HK-2 (cell line): ENCODE data around the gene RC3H1.
"Not testable (repeated sequence)": the region's sequence is repeated elsewhere in the genome, so short reads cannot be mapped to it uniquely, and the experiment has no call there.

Experiments
- DNase-seq: peaks from one replicate; pipeline ENCODE4 v3.0.0-alpha.2; 2018; ENCODE audit not compliant: unreplicated experiment

The RC3H1 gene

GRCh38 chr1:174022080-174022975 is at the start of gene RC3H1:
Gene RC3H1, minus strand, starts transcription at chr1:174022357. Its CDS starts 29,372 bp downstream, at chr1:173992985.
- peak; percentile 96 for DNase-seq

- DNase-seq = no peak
Observed at GRCh38 chr1:174070614-174071013, 48.5 kb upstream of the RC3H1 start.

DNA sequence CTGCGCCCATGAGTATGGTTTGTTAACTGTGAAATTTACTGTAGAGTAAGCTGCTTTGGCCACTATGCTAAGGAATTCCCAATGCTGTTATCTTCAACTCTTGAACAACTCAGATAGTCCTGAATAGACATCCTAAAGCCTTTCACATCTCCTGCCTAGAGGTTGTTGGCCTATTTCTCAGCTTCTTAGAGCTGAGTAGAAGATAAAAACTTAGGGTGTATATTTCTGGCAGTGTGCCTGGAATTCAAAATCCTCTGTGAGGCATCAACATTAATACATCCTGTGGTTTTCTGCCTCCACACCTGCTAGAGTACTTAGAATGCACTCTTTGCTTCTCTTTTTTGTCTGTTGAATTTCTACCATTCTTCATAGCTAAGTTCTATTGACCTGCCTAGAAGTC is 45.8 kb upstream of the RC3H1 start:
- no peak for DNase-seq

DNA sequence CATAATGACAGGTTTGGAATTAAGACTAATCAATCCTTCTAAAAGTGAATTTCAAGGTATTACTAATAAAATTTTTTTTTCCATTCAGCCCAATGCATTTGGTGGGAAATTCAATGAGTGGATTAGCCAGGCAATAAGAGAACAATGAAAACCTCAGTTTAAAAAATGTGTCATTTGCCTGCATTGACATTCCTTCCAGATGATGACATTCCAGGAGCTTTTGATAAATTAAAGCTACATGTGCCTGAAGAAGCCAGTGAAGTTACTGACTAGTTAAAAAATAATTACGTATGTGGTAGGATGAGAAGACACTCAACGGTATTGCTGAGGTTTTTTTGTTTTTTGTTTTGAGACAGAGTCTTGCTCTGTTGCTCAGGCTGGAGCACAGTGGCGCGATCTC is 37.9 kb upstream of the RC3H1 start:
- DNase-seq = peak; percentile 5

DNA sequence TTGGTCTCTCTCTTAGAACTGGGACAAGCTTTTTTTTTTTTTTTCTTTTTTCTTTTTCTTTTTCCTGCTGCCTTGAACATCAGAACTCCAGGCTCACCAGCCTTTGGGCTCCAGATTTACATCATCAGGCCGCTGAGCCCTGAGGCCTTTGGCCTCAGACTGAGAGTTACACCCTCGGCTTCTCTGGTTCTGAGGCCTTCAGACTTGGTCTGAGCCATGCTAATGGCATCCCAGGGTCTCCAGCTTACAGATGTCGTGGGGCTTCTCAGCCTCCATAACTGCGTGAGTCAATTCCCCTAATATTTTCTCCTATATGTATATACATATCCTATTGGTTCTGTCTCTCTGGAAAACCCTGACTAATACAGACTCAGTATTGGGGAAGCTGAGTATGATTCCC is 36.5 kb upstream of the RC3H1 start:
- no peak for DNase-seq

DNA sequence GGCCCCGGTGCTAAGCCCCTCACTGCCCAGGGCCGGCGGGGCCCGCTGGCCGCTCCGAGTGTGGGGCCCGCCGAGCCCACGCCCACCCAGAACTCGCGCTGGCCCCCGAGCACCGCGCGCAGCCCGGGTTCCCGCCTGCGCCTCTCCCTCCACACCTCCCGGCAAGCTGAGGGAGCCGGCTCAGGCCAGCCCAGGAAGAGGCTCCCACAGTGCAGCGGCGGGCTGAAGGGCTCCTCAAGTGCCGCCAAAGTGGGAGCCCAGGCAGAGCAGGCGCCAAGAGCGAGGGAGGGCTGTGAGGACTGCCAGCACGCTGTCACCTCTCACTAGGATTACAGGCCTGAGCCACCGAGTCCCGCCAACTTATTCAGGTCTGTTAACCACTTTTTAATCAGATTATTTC is 34.5 kb upstream of the RC3H1 start:
- not testable (repeated sequence) for DNase-seq

DNA sequence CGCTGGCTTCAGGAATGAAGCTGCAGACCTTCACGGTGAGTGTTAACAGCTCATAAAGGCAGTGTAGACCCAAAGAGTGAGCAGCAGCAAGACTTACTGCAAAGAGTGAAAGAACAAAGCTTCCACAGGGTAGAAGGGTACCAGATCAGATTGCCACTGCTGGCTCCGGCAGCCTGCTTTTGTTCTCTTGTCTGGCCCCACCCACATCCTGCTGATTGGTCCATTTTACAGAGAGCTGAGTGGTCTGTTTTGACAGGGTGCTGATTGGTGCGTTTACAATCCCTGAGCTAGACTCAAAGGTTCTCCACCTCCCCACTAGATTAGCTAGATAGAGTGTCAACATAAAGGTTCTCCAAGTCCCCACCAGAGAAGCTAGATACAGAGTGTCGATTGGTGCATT is 33.6 kb upstream of the RC3H1 start:
- not testable (repeated sequence) for DNase-seq

DNA sequence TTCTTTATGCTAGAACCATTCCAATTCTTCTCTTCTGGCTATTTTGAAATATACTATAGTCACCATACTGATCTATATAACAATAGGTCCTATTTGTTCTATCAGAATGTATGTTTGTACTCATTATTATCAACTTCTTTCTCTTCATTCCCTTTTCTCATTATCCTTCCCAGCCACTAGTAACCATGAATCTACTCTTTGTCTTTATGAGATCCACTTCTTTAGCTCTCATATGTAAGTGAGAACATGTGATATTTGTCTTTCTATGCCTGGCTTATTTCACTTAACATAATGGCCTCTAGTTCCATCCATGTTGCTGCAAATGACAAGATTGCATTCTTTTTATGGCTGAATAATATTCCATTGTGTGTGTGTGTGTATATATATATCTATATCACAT is 31.7 kb upstream of the RC3H1 start:
- DNase-seq = no peak

GRCh38 chr1:174052621-174053020 is 30.5 kb upstream of the RC3H1 start:
- no peak for DNase-seq

- no peak for DNase-seq
Observed at GRCh38 chr1:174051956-174052355, 29.8 kb upstream of the RC3H1 start.

DNA sequence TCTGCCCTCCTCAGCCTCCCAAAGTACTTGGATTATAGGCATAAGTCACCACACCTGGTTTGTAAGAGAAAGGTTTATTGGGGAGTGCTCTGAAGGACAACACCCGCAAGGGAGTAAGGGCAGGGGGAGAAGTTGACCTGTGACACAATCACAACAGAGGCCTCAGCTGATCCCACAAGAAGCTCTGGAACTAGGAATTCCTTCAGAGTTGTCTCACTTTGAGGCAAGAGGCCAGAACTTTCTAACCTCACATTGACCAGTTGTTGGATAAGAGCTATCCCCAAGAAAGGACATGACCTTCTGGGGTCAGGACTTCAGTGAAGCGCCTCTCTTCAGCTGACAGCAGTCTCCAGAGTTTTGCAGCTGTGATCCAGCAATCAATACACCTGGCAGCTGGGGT is 27.4 kb upstream of the RC3H1 start:
- no peak for DNase-seq

GRCh38 chr1:174044418-174045222 is 22.5 kb upstream of the RC3H1 start:
- DNase-seq = no peak

DNA sequence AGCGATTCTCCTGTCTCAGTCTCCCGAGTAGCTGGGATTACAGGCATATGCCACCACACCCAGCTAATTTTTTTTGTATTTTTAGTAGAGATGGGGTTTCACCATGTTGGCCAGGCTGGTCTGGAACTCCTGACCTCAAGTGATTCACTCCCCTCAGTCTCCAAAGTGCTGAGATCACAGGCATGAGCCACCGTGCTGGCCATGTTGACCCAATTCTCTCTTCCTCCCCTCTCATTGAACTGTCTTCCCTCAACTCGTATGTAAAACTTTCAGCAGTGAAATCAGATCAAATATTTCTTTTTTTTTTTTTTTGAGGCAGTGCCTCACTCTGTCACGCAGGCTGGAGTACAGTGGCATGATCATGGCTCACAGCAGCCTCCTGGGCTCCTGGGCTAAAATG is 20.4 kb upstream of the RC3H1 start:
- DNase-seq = not testable (repeated sequence)

DNA sequence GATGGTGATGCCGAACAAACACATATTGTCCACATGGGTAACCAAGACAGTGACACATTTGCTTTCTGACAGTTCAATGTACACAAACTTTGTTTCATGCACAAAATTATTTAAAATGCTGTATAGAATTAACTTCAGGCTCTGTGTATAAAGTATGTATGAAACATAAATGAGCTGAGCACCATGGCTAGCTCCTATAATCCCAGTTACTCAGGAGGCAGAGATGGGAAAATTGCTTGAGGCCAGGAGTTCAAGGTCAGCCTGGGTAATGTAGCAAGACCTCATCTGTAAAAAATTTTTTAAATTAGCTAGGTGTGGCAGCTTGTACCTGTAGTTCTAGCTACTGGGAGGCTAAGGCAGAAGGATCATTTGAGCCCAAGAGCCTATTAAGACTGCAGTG is 19.2 kb upstream of the RC3H1 start:
- DNase-seq = no peak

GRCh38 chr1:174040387-174040786 is 18.2 kb upstream of the RC3H1 start:
- no peak for DNase-seq

GRCh38 chr1:174039027-174039426 is 16.9 kb upstream of the RC3H1 start:
- DNase-seq = no peak

DNA sequence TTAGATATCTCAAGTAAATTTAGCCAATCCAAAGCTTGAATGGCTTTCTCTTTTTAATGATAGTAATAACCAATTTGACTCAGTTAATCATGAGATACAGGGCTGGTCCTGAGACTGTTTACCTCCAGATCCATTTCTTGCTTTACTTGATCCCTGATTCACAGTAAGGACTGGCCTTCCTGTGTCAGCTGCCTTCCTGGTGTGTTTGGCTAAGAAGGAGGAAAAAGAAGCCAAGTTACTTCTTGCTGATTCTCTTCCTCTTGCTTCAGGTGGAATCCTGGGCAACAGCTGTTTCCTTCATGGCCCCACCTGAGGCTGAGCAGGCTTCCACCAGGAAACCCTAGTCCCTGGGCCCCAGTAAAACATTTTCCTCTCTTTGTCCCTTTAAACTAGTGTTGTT is 14.6 kb upstream of the RC3H1 start:
- DNase-seq = no peak

DNA sequence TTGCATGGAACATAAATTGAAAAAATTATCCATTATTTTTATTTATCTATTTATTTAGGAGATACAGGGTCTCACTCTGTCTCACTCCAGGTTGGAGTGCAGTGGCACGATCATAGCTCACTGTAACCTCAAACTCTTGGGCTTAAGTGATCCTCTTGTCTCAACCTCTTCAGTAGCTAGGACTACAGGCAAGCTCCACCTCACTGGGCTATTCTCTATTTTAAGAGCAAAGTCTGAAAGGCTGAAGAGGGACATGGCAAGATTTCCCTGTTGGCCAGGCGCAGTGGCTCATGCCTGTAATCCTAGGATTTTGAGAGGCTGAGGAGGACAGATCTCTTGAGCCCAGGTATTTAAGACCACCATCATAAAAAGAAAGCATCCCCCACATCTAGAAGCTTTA is 14.0 kb upstream of the RC3H1 start:
- no peak for DNase-seq

- DNase-seq = no peak
Observed at GRCh38 chr1:174032671-174033222, 10.6 kb upstream of the RC3H1 start.

DNA sequence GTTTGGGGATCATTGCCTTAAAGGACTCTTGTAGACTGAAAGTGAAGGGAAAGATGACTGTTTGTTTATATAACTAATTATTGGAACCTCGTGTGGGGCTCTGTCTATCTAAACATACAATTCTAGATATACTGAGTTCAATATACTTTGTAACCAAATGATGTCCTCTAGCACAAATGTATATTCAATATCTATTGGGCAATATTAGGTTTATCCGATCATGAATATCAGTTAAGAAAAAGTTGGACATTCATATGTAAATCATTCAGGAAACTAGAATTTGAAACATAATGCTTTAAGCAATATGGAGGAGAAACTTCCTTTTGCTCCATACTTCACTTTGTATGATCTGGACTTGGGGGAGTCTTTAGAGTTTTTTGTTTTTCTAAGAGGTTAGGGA is 8.9 kb upstream of the RC3H1 start:
- no peak for DNase-seq

GRCh38 chr1:174028495-174028894 is 6.3 kb upstream of the RC3H1 start:
- no peak for DNase-seq

DNA sequence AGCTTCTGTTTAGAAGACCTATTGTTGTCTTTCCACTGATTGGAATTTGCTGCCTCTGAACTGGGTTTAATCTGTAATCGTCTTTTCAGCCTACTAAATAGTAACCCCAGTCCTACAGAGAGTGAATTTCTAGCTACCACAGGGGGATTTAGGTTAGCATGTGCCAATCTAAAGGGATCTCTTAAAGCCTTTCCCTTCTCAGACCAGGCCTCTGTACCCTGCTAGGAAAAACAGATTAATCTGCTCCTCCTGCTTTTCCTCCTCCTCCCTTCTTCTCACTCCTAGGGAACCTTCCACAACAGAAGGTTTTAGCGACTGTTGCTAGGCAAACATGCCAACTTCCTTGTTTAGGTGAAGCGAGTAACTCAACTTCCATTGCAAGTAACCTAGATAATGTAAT is 1.3 kb upstream of the RC3H1 start:
- peak; percentile 17 for DNase-seq

DNA sequence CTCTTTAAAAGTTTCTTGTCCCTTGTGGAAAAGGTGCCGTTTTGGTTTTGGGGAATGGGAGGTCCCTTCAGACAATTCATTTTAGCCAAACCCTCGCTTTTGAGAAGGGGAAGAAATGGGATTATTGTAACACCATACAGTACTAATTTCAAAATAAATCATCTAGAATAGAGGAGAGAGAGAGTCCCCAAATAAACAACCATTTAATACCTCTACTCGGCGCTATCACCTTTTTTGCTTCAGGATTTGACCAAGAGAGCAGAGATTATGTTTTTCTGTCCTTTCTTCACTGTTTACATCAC is 770 bp upstream of the RC3H1 start:
- no peak for DNase-seq
